ENCODE data around the gene APOL1.

Gene APOL1

GRCh38 chr22:36296690-36297089, 43.8 kb downstream of the APOL1 start:
- DNase-seq (ENCODE audit: low read depth in 2 of 2): no peak
- H3K4me3 ChIP-seq (replicated peaks in 1 of 2; ENCODE audit: low read depth in 2 of 2, low read length in 2 of 2): no peak overlapping the region
- TF ChIP-seq CTCF (IDR thresholded peaks at IDR 0.05; ENCODE audit: low read depth, low read length): no peak

GRCh38 chr22:36297568-36297967, 44.6 kb downstream of the APOL1 start:
- TF ChIP-seq CTCF (IDR thresholded peaks at IDR 0.05; ENCODE audit: low read depth, low read length): no peak
- no peak overlapping the region for H3K4me3 ChIP-seq (replicated peaks in 1 of 2; ENCODE audit: low read depth in 2 of 2, low read length in 2 of 2)
- no peak for DNase-seq (ENCODE audit: low read depth in 2 of 2)

GRCh38 chr22:36298118-36298517, 45.2 kb downstream of the APOL1 start:
- TF ChIP-seq CTCF (IDR thresholded peaks at IDR 0.05; ENCODE audit: low read depth, low read length): no peak
- no peak overlapping the region for H3K4me3 ChIP-seq (replicated peaks in 1 of 2; ENCODE audit: low read depth in 2 of 2, low read length in 2 of 2)
- DNase-seq (ENCODE audit: low read depth in 2 of 2): no peak

GRCh38 chr22:36298601-36299000, 45.7 kb downstream of the APOL1 start:
- no peak for DNase-seq (ENCODE audit: low read depth in 2 of 2)
- no peak overlapping the region for H3K4me3 ChIP-seq (replicated peaks in 1 of 2; ENCODE audit: low read depth in 2 of 2, low read length in 2 of 2)
- TF ChIP-seq CTCF (IDR thresholded peaks at IDR 0.05; ENCODE audit: low read depth, low read length): no peak

GRCh38 chr22:36299295-36299694, 46.4 kb downstream of the APOL1 start:
- H3K4me3 ChIP-seq (replicated peaks in 1 of 2; ENCODE audit: low read depth in 2 of 2, low read length in 2 of 2): no peak overlapping the region
- no peak for TF ChIP-seq CTCF (IDR thresholded peaks at IDR 0.05; ENCODE audit: low read depth, low read length)
- DNase-seq (ENCODE audit: low read depth in 2 of 2): no peak

- TF ChIP-seq CTCF (IDR thresholded peaks at IDR 0.05; ENCODE audit: low read depth, low read length): no peak
- no peak overlapping the region for H3K4me3 ChIP-seq (replicated peaks in 1 of 2; ENCODE audit: low read depth in 2 of 2, low read length in 2 of 2)
- DNase-seq (ENCODE audit: low read depth in 2 of 2): no peak
These were observed 47.0 kb downstream of the APOL1 start for GRCh38 chr22:36299911-36300310.

- DNase-seq (ENCODE audit: low read depth in 2 of 2): no peak
- H3K4me3 ChIP-seq (replicated peaks in 1 of 2; ENCODE audit: low read depth in 2 of 2, low read length in 2 of 2): no peak overlapping the region
- no peak for TF ChIP-seq CTCF (IDR thresholded peaks at IDR 0.05; ENCODE audit: low read depth, low read length)
These were observed 47.7 kb downstream of the APOL1 start for GRCh38 chr22:36300396-36301212.
